Hepatocyte (in vitro differentiated cells): ENCODE data around the gene BCOR.

Experiments used
- CTCF ChIP-seq: fragments of 200-600 bp; sonication (generic); IDR thresholded peaks from 2 replicates; pipeline ENCODE4 v1.5.1; 2016; ENCODE audit warnings: antibody characterized with exemption, mild to moderate bottlenecking; ENCODE audit not compliant: poor library complexity
- EZH2phosphoT487 ChIP-seq: fragments of 200-600 bp; sonication (generic); IDR thresholded peaks from one replicate; pipeline ENCODE4 v1.6.1; 2018; ENCODE audit warnings: antibody characterized with exemption, mild to moderate bottlenecking, low read depth, moderate library complexity; ENCODE audit not compliant: unreplicated experiment, severe bottlenecking

GRCh38 chrX:40016749-40017148 lies 81.0 kb downstream of the BCOR start:
- TF ChIP-seq CTCF (no peak), EZH2phosphoT487 (no peak)
